ENCODE measurements around the gene FTCDNL1.

The FTCDNL1 gene

GRCh38 chr2:199838399-199838798 lies 12.6 kb downstream of the FTCDNL1 start:
- DNase-seq (ENCODE audit: low read depth) = no peak
- no peaks in the 10 kb centered on the region for H3K4me1 ChIP-seq (ENCODE audit: control insufficient read depth, insufficient read depth, low read length)

GRCh38 chr2:199836943-199837342 lies 14.0 kb downstream of the FTCDNL1 start:
- Histone ChIP-seq H3K9me3 (ENCODE audit: control insufficient read depth, low read length) (peaks cover 4% of the 10 kb centered on the region), H3K9ac (ENCODE audit: low read length) (no peak overlapping the region), H3K4me3 (ENCODE audit: low read length) (no peak overlapping the region), H3K4me1 (ENCODE audit: control insufficient read depth, insufficient read depth, low read length) (no peaks in the 10 kb centered on the region), H3K36me3 (ENCODE audit: control insufficient read depth, insufficient read depth, low read length, severe bottlenecking) (no peaks in the 10 kb centered on the region), H3K27me3 (replicated peaks; ENCODE audit: control insufficient read depth, insufficient read depth, low read length) (no peaks in the 10 kb centered on the region)
- DNase-seq (ENCODE audit: low read depth) = no peak

More at GRCh38 chr2:199838399-199838798, 12.6 kb downstream of the FTCDNL1 start:
- Histone ChIP-seq H3K9me3 (ENCODE audit: control insufficient read depth, low read length) (peaks cover 4% of the 10 kb centered on the region), H3K36me3 (ENCODE audit: control insufficient read depth, insufficient read depth, low read length, severe bottlenecking) (no peaks in the 10 kb centered on the region), H3K9ac (ENCODE audit: low read length) (no peak overlapping the region), H3K4me3 (ENCODE audit: low read length) (no peak overlapping the region), H3K27me3 (replicated peaks; ENCODE audit: control insufficient read depth, insufficient read depth, low read length) (no peaks in the 10 kb centered on the region)

GRCh38 chr2:199833525-199833924 lies 17.5 kb downstream of the FTCDNL1 start:
- no peak for DNase-seq (ENCODE audit: low read depth)
- Histone ChIP-seq H3K9me3 (ENCODE audit: control insufficient read depth, low read length) (no peaks in the 10 kb centered on the region), H3K4me3 (ENCODE audit: low read length) (no peak overlapping the region), H3K9ac (ENCODE audit: low read length) (no peak overlapping the region), H3K36me3 (ENCODE audit: control insufficient read depth, insufficient read depth, low read length, severe bottlenecking) (no peaks in the 10 kb centered on the region), H3K27me3 (replicated peaks; ENCODE audit: control insufficient read depth, insufficient read depth, low read length) (no peaks in the 10 kb centered on the region), H3K4me1 (ENCODE audit: control insufficient read depth, insufficient read depth, low read length) (no peaks in the 10 kb centered on the region)

GRCh38 chr2:199830531-199830930 lies 20.5 kb downstream of the FTCDNL1 start:
- no peaks in the 10 kb centered on the region for H3K36me3 ChIP-seq (ENCODE audit: control insufficient read depth, insufficient read depth, low read length, severe bottlenecking)
- no peak overlapping the region for H3K9ac ChIP-seq (ENCODE audit: low read length)
- H3K4me3 ChIP-seq (ENCODE audit: low read length) = no peak overlapping the region
- H3K4me1 ChIP-seq (ENCODE audit: control insufficient read depth, insufficient read depth, low read length) = no peaks in the 10 kb centered on the region
- no peaks in the 10 kb centered on the region for H3K9me3 ChIP-seq (ENCODE audit: control insufficient read depth, low read length)
- peak; percentile 19 for DNase-seq (ENCODE audit: low read depth)
- H3K27me3 ChIP-seq (replicated peaks; ENCODE audit: control insufficient read depth, insufficient read depth, low read length) = no peaks in the 10 kb centered on the region

GRCh38 chr2:199829628-199830027 lies 21.4 kb downstream of the FTCDNL1 start:
- DNase-seq (ENCODE audit: low read depth) = no peak
- Histone ChIP-seq H3K9ac (ENCODE audit: low read length) (no peak overlapping the region), H3K36me3 (ENCODE audit: control insufficient read depth, insufficient read depth, low read length, severe bottlenecking) (no peaks in the 10 kb centered on the region), H3K9me3 (ENCODE audit: control insufficient read depth, low read length) (no peaks in the 10 kb centered on the region), H3K4me3 (ENCODE audit: low read length) (no peak overlapping the region), H3K27me3 (replicated peaks; ENCODE audit: control insufficient read depth, insufficient read depth, low read length) (no peaks in the 10 kb centered on the region), H3K4me1 (ENCODE audit: control insufficient read depth, insufficient read depth, low read length) (no peaks in the 10 kb centered on the region)

GRCh38 chr2:199819746-199820145 lies 31.2 kb downstream of the FTCDNL1 start:
- no peaks in the 10 kb centered on the region for H3K36me3 ChIP-seq (ENCODE audit: control insufficient read depth, insufficient read depth, low read length, severe bottlenecking)
- H3K9ac ChIP-seq (ENCODE audit: low read length) = no peak overlapping the region
- peaks cover 7% of the 10 kb centered on the region for H3K4me1 ChIP-seq (ENCODE audit: control insufficient read depth, insufficient read depth, low read length)
- peak; percentile 39 for DNase-seq (ENCODE audit: low read depth)
- H3K9me3 ChIP-seq (ENCODE audit: control insufficient read depth, low read length) = no peaks in the 10 kb centered on the region
- H3K4me3 ChIP-seq (ENCODE audit: low read length) = no peak overlapping the region
- no peaks in the 10 kb centered on the region for H3K27me3 ChIP-seq (replicated peaks; ENCODE audit: control insufficient read depth, insufficient read depth, low read length)

GRCh38 chr2:199818754-199819153 lies 32.2 kb downstream of the FTCDNL1 start:
- Histone ChIP-seq H3K27me3 (replicated peaks; ENCODE audit: control insufficient read depth, insufficient read depth, low read length) (no peaks in the 10 kb centered on the region), H3K9me3 (ENCODE audit: control insufficient read depth, low read length) (no peaks in the 10 kb centered on the region), H3K9ac (ENCODE audit: low read length) (no peak overlapping the region), H3K4me1 (ENCODE audit: control insufficient read depth, insufficient read depth, low read length) (peaks cover 7% of the 10 kb centered on the region), H3K4me3 (ENCODE audit: low read length) (no peak overlapping the region), H3K36me3 (ENCODE audit: control insufficient read depth, insufficient read depth, low read length, severe bottlenecking) (no peaks in the 10 kb centered on the region)
- DNase-seq (ENCODE audit: low read depth) = no peak

- no peaks in the 10 kb centered on the region for H3K9me3 ChIP-seq (ENCODE audit: control insufficient read depth, low read length)
- H3K27me3 ChIP-seq (replicated peaks; ENCODE audit: control insufficient read depth, insufficient read depth, low read length) = no peaks in the 10 kb centered on the region
- H3K4me3 ChIP-seq (ENCODE audit: low read length) = no peak overlapping the region
- peaks cover 7% of the 10 kb centered on the region for H3K4me1 ChIP-seq (ENCODE audit: control insufficient read depth, insufficient read depth, low read length)
- no peaks in the 10 kb centered on the region for H3K36me3 ChIP-seq (ENCODE audit: control insufficient read depth, insufficient read depth, low read length, severe bottlenecking)
- no peak overlapping the region for H3K9ac ChIP-seq (ENCODE audit: low read length)
- DNase-seq (ENCODE audit: low read depth) = no peak
Observed at GRCh38 chr2:199818026-199818425, 33.0 kb downstream of the FTCDNL1 start.

- H3K4me1 ChIP-seq (ENCODE audit: control insufficient read depth, insufficient read depth, low read length) = peaks cover 25% of the 10 kb centered on the region
- H3K36me3 ChIP-seq (ENCODE audit: control insufficient read depth, insufficient read depth, low read length, severe bottlenecking) = no peaks in the 10 kb centered on the region
- DNase-seq (ENCODE audit: low read depth) = peak; percentile 10
Observed at GRCh38 chr2:199814817-199815211, 36.2 kb downstream of the FTCDNL1 start.

GRCh38 chr2:199814101-199814816 lies 36.7 kb downstream of the FTCDNL1 start:
- H3K27me3 ChIP-seq (replicated peaks; ENCODE audit: control insufficient read depth, insufficient read depth, low read length) = no peaks in the 10 kb centered on the region
- H3K4me3 ChIP-seq (ENCODE audit: low read length) = no peak overlapping the region
- H3K4me1 ChIP-seq (ENCODE audit: control insufficient read depth, insufficient read depth, low read length) = peaks cover 25% of the 10 kb centered on the region
- DNase-seq (ENCODE audit: low read depth) = no peak
- no peaks in the 10 kb centered on the region for H3K9me3 ChIP-seq (ENCODE audit: control insufficient read depth, low read length)
- no peak overlapping the region for H3K9ac ChIP-seq (ENCODE audit: low read length)
- H3K36me3 ChIP-seq (ENCODE audit: control insufficient read depth, insufficient read depth, low read length, severe bottlenecking) = no peaks in the 10 kb centered on the region

More at GRCh38 chr2:199814817-199815211, 36.2 kb downstream of the FTCDNL1 start:
- Histone ChIP-seq H3K27me3 (replicated peaks; ENCODE audit: control insufficient read depth, insufficient read depth, low read length) (no peaks in the 10 kb centered on the region), H3K9ac (ENCODE audit: low read length) (no peak overlapping the region), H3K4me3 (ENCODE audit: low read length) (no peak overlapping the region), H3K9me3 (ENCODE audit: control insufficient read depth, low read length) (no peaks in the 10 kb centered on the region)

- DNase-seq (ENCODE audit: low read depth) = no peak
- H3K9me3 ChIP-seq (ENCODE audit: control insufficient read depth, low read length) = no peaks in the 10 kb centered on the region
Observed at GRCh38 chr2:199812493-199812892, 38.5 kb downstream of the FTCDNL1 start.

GRCh38 chr2:199811346-199811745 lies 39.6 kb downstream of the FTCDNL1 start:
- Histone ChIP-seq H3K9ac (ENCODE audit: low read length) (peak overlapping the region; percentile 56), H3K4me1 (ENCODE audit: control insufficient read depth, insufficient read depth, low read length) (peaks cover 29% of the 10 kb centered on the region), H3K36me3 (ENCODE audit: control insufficient read depth, insufficient read depth, low read length, severe bottlenecking) (no peaks in the 10 kb centered on the region), H3K9me3 (ENCODE audit: control insufficient read depth, low read length) (no peaks in the 10 kb centered on the region), H3K4me3 (ENCODE audit: low read length) (peak overlapping the region; percentile 66), H3K27me3 (replicated peaks; ENCODE audit: control insufficient read depth, insufficient read depth, low read length) (no peaks in the 10 kb centered on the region)
- no peak for DNase-seq (ENCODE audit: low read depth)

More at GRCh38 chr2:199812493-199812892, 38.5 kb downstream of the FTCDNL1 start:
- Histone ChIP-seq H3K36me3 (ENCODE audit: control insufficient read depth, insufficient read depth, low read length, severe bottlenecking) (no peaks in the 10 kb centered on the region), H3K9ac (ENCODE audit: low read length) (no peak overlapping the region), H3K4me1 (ENCODE audit: control insufficient read depth, insufficient read depth, low read length) (peaks cover 26% of the 10 kb centered on the region), H3K4me3 (ENCODE audit: low read length) (no peak overlapping the region), H3K27me3 (replicated peaks; ENCODE audit: control insufficient read depth, insufficient read depth, low read length) (no peaks in the 10 kb centered on the region)
